ENCODE measurements around the gene AKNA.

AKNA gene

GRCh38 chr9:114374936-114375335, 12.8 kb downstream of the AKNA start:
- no peak for DNase-seq

- no peak for DNase-seq
Observed at GRCh38 chr9:114373960-114374730, 13.6 kb downstream of the AKNA start.

- peak; percentile 88 for DNase-seq
Observed at GRCh38 chr9:114372921-114373448, 14.8 kb downstream of the AKNA start.

- peak; percentile 58 for DNase-seq
Observed at GRCh38 chr9:114371973-114372917, 15.5 kb downstream of the AKNA start.

- DNase-seq, result no peak
Observed at GRCh38 chr9:114371343-114371944, 16.3 kb downstream of the AKNA start.

GRCh38 chr9:114370968-114371320, 16.8 kb downstream of the AKNA start:
- DNase-seq, result no peak

- DNase-seq, result no peak
Observed at GRCh38 chr9:114370251-114370967, 17.4 kb downstream of the AKNA start.

- no peak for DNase-seq
Observed at GRCh38 chr9:114369216-114370130, 18.3 kb downstream of the AKNA start.

GRCh38 chr9:114367772-114368569, 19.8 kb downstream of the AKNA start:
- no peak for DNase-seq

- no peak for DNase-seq
Observed at GRCh38 chr9:114367366-114367765, 20.4 kb downstream of the AKNA start.

GRCh38 chr9:114366334-114367128, 21.3 kb downstream of the AKNA start:
- DNase-seq, result no peak

GRCh38 chr9:114365194-114365593, 22.6 kb downstream of the AKNA start:
- DNase-seq, result no peak

- DNase-seq, result no peak
Observed at GRCh38 chr9:114364134-114365041, 23.4 kb downstream of the AKNA start.

GRCh38 chr9:114363424-114363823, 24.4 kb downstream of the AKNA start:
- no peak for DNase-seq

- DNase-seq, result no peak
Observed at GRCh38 chr9:114362394-114362793, 25.4 kb downstream of the AKNA start.

- no peak for DNase-seq
Observed at GRCh38 chr9:114361542-114361941, 26.2 kb downstream of the AKNA start.

GRCh38 chr9:114359801-114360200, 28.0 kb downstream of the AKNA start:
- DNase-seq, result no peak

GRCh38 chr9:114357911-114358328, 29.9 kb downstream of the AKNA start:
- no peak for DNase-seq

- DNase-seq, result no peak
Observed at GRCh38 chr9:114357360-114357759, 30.4 kb downstream of the AKNA start.
